ENCODE measurements around the gene DERA. TPM values are rescaled to one million over a fixed set of nuclear protein-coding genes. Genes with fewer than 3 reads are reported as not detected.
"Not testable (repeated sequence)": the region's sequence is repeated elsewhere in the genome, so short reads cannot be mapped to it uniquely, and the experiment has no call there.

DERA gene
- total RNA-seq, 1 donor from 2014 or later: 15.9 TPM

GRCh38 chr12:16018306-16018705 is 107.2 kb downstream of the DERA start:
- peaks cover 32% of the 10 kb centered on the region for H3K9me3 Mint-ChIP-seq
- intact Hi-C loops (cut with micrococcal nuclease): no loop called here
- H3K27me3 Mint-ChIP-seq: no peaks in the 10 kb centered on the region
- H3K4me3 Mint-ChIP-seq: no peak overlapping the region
- no peak overlapping the region for H3K27ac Mint-ChIP-seq
- peaks cover 15% of the 10 kb centered on the region for H3K36me3 Mint-ChIP-seq (ENCODE audit: low read depth)
- no peaks in the 10 kb centered on the region for H3K4me1 Mint-ChIP-seq
- DNase-seq: no peak

GRCh38 chr12:16019136-16019535 is 108.0 kb downstream of the DERA start:
- Mint-ChIP-seq H3K4me3 (no peak overlapping the region), H3K36me3 (ENCODE audit: low read depth) (peaks cover 8% of the 10 kb centered on the region), H3K9me3 (peaks cover 26% of the 10 kb centered on the region), H3K27me3 (no peaks in the 10 kb centered on the region), H3K27ac (no peak overlapping the region), H3K4me1 (no peaks in the 10 kb centered on the region)
- DNase-seq: no peak
- intact Hi-C loops (cut with micrococcal nuclease): no loop called here

GRCh38 chr12:16020031-16020430 is 108.9 kb downstream of the DERA start:
- H3K9me3 Mint-ChIP-seq: peaks cover 22% of the 10 kb centered on the region
- H3K27ac Mint-ChIP-seq: no peak overlapping the region
- no peak for DNase-seq
- no peak overlapping the region for H3K4me3 Mint-ChIP-seq
- H3K4me1 Mint-ChIP-seq: no peaks in the 10 kb centered on the region
- no peaks in the 10 kb centered on the region for H3K27me3 Mint-ChIP-seq
- H3K36me3 Mint-ChIP-seq (ENCODE audit: low read depth): peaks cover 4% of the 10 kb centered on the region
- intact Hi-C loops (cut with micrococcal nuclease): no loop called here

GRCh38 chr12:16021026-16021425 is 109.9 kb downstream of the DERA start:
- H3K36me3 Mint-ChIP-seq (ENCODE audit: low read depth): peaks cover 3% of the 10 kb centered on the region
- intact Hi-C loops (cut with micrococcal nuclease): no loop called here
- DNase-seq: no peak
- no peak overlapping the region for H3K27ac Mint-ChIP-seq
- no peaks in the 10 kb centered on the region for H3K27me3 Mint-ChIP-seq
- no peaks in the 10 kb centered on the region for H3K4me1 Mint-ChIP-seq
- no peak overlapping the region for H3K4me3 Mint-ChIP-seq
- H3K9me3 Mint-ChIP-seq: peaks cover 17% of the 10 kb centered on the region

GRCh38 chr12:16021676-16022075 is 110.5 kb downstream of the DERA start:
- H3K4me3 Mint-ChIP-seq: no peak overlapping the region
- no peak for DNase-seq
- intact Hi-C loops (cut with micrococcal nuclease): no loop called here
- no peaks in the 10 kb centered on the region for H3K4me1 Mint-ChIP-seq
- H3K9me3 Mint-ChIP-seq: peaks cover 17% of the 10 kb centered on the region
- peaks cover 3% of the 10 kb centered on the region for H3K36me3 Mint-ChIP-seq (ENCODE audit: low read depth)
- H3K27ac Mint-ChIP-seq: no peak overlapping the region
- no peaks in the 10 kb centered on the region for H3K27me3 Mint-ChIP-seq

GRCh38 chr12:16027002-16027401 is 115.9 kb downstream of the DERA start:
- Mint-ChIP-seq H3K9me3 (peaks cover 9% of the 10 kb centered on the region), H3K27ac (no peak overlapping the region), H3K36me3 (ENCODE audit: low read depth) (no peaks in the 10 kb centered on the region), H3K4me1 (no peaks in the 10 kb centered on the region), H3K4me3 (no peak overlapping the region), H3K27me3 (no peaks in the 10 kb centered on the region)
- no peak for DNase-seq
- intact Hi-C loops (cut with micrococcal nuclease): no loop called here

GRCh38 chr12:16030744-16031143 is 119.6 kb downstream of the DERA start:
- no peaks in the 10 kb centered on the region for H3K36me3 Mint-ChIP-seq (ENCODE audit: low read depth)
- intact Hi-C loops (cut with micrococcal nuclease): no loop called here
- DNase-seq: no peak
- H3K27me3 Mint-ChIP-seq: no peaks in the 10 kb centered on the region
- no peaks in the 10 kb centered on the region for H3K4me1 Mint-ChIP-seq
- no peak overlapping the region for H3K27ac Mint-ChIP-seq
- no peaks in the 10 kb centered on the region for H3K9me3 Mint-ChIP-seq
- H3K4me3 Mint-ChIP-seq: no peak overlapping the region

GRCh38 chr12:16034136-16034817 is 123.1 kb downstream of the DERA start:
- no peaks in the 10 kb centered on the region for H3K4me1 Mint-ChIP-seq
- no peaks in the 10 kb centered on the region for H3K36me3 Mint-ChIP-seq (ENCODE audit: low read depth)
- H3K9me3 Mint-ChIP-seq: no peaks in the 10 kb centered on the region
- H3K27ac Mint-ChIP-seq: no peak overlapping the region
- H3K4me3 Mint-ChIP-seq: no peak overlapping the region
- H3K27me3 Mint-ChIP-seq: no peaks in the 10 kb centered on the region
- intact Hi-C loops (cut with micrococcal nuclease): no loop called here
- no peak for DNase-seq

GRCh38 chr12:16036073-16036472 is 124.9 kb downstream of the DERA start:
- DNase-seq: no peak
- Mint-ChIP-seq H3K9me3 (no peaks in the 10 kb centered on the region), H3K36me3 (ENCODE audit: low read depth) (no peaks in the 10 kb centered on the region), H3K4me3 (no peak overlapping the region), H3K27ac (no peak overlapping the region), H3K27me3 (no peaks in the 10 kb centered on the region), H3K4me1 (no peaks in the 10 kb centered on the region)
- intact Hi-C loops (cut with micrococcal nuclease): no loop called here

- Mint-ChIP-seq H3K36me3 (ENCODE audit: low read depth) (no peaks in the 10 kb centered on the region), H3K9me3 (peaks cover 4% of the 10 kb centered on the region), H3K4me1 (no peaks in the 10 kb centered on the region), H3K27me3 (no peaks in the 10 kb centered on the region), H3K4me3 (no peak overlapping the region), H3K27ac (no peak overlapping the region)
- intact Hi-C loops (cut with micrococcal nuclease): no loop called here
- DNase-seq: no peak
Measured at GRCh38 chr12:16037533-16037932, 126.4 kb downstream of the DERA start.

GRCh38 chr12:16043480-16043879 is 132.3 kb downstream of the DERA start:
- Mint-ChIP-seq H3K27ac (no peak overlapping the region), H3K27me3 (no peaks in the 10 kb centered on the region), H3K4me3 (no peak overlapping the region), H3K4me1 (no peaks in the 10 kb centered on the region), H3K9me3 (peaks cover 19% of the 10 kb centered on the region), H3K36me3 (ENCODE audit: low read depth) (no peaks in the 10 kb centered on the region)
- intact Hi-C loops (cut with micrococcal nuclease): no loop called here
- no peak for DNase-seq

- peaks cover 25% of the 10 kb centered on the region for H3K9me3 Mint-ChIP-seq
- no peak for DNase-seq
- no peak overlapping the region for H3K4me3 Mint-ChIP-seq
- H3K4me1 Mint-ChIP-seq: no peaks in the 10 kb centered on the region
- intact Hi-C loops (cut with micrococcal nuclease): no loop called here
- H3K27ac Mint-ChIP-seq: no peak overlapping the region
- H3K27me3 Mint-ChIP-seq: no peaks in the 10 kb centered on the region
- H3K36me3 Mint-ChIP-seq (ENCODE audit: low read depth): no peaks in the 10 kb centered on the region
Measured at GRCh38 chr12:16046266-16046665, 135.1 kb downstream of the DERA start.

- Mint-ChIP-seq H3K4me1 (no peaks in the 10 kb centered on the region), H3K36me3 (ENCODE audit: low read depth) (no peaks in the 10 kb centered on the region), H3K27me3 (no peaks in the 10 kb centered on the region), H3K4me3 (no peak overlapping the region), H3K9me3 (peaks cover 28% of the 10 kb centered on the region), H3K27ac (no peak overlapping the region)
- intact Hi-C loops (cut with micrococcal nuclease): no loop called here
- DNase-seq: no peak
Measured at GRCh38 chr12:16048511-16048910, 137.4 kb downstream of the DERA start.

GRCh38 chr12:16056910-16057309 is 145.8 kb downstream of the DERA start:
- no peak overlapping the region for H3K27ac Mint-ChIP-seq
- no peaks in the 10 kb centered on the region for H3K27me3 Mint-ChIP-seq
- no peaks in the 10 kb centered on the region for H3K36me3 Mint-ChIP-seq (ENCODE audit: low read depth)

GRCh38 chr12:16057351-16057751 is 146.2 kb downstream of the DERA start:
- H3K27me3 Mint-ChIP-seq; H3K4me1 Mint-ChIP-seq; H3K4me3 Mint-ChIP-seq; intact Hi-C loops (cut with micrococcal nuclease); DNase-seq; H3K36me3 Mint-ChIP-seq (ENCODE audit: low read depth); H3K27ac Mint-ChIP-seq: not testable (repeated sequence)
- peaks cover 15% of the 10 kb centered on the region for H3K9me3 Mint-ChIP-seq

More at GRCh38 chr12:16056910-16057309, 145.8 kb downstream of the DERA start:
- H3K4me1 Mint-ChIP-seq: no peaks in the 10 kb centered on the region
- DNase-seq: no peak
- H3K4me3 Mint-ChIP-seq: no peak overlapping the region
- intact Hi-C loops (cut with micrococcal nuclease): no loop called here
- peaks cover 15% of the 10 kb centered on the region for H3K9me3 Mint-ChIP-seq
